Neutrophil (primary cell): Measurements from ENCODE around the gene AOPEP.
"Not testable (repeated sequence)": the region's sequence is repeated elsewhere in the genome, so short reads cannot be mapped to it uniquely, and the experiment has no call there.

ENCODE experiments used
- H3K27ac ChIP-seq: fragments of 200-600 bp; sonication (generic); 2 replicates; pipeline ENCODE4 v1.5.1; 2016; ENCODE audit warnings: mild to moderate bottlenecking, moderate library complexity
- H3K27me3 ChIP-seq: fragments of 200-600 bp; sonication (generic); 2 replicates; pipeline ENCODE4 v1.6.0; 2016; ENCODE audit warnings: mild to moderate bottlenecking
- H3K36me3 ChIP-seq: fragments of 200-600 bp; sonication (generic); 2 replicates; pipeline ENCODE4 v1.5.1; 2017
- H3K4me1 ChIP-seq, 2 experiments: fragments of 200-600 bp in 1 of 2; sonication (generic) in 1 of 2; 1 replicate in 1 of 2; 2 replicates in 1 of 2; pipeline versions ENCODE4 v1.5.1 to v1.6.1; 2013 to 2016; ENCODE audit warnings: low read depth in 1 of 2, low read length in 1 of 2, mild to moderate bottlenecking in 1 of 2, moderate library complexity in 1 of 2; ENCODE audit not compliant: control insufficient read depth in 1 of 2, insufficient read depth in 1 of 2
- H3K4me3 ChIP-seq, 2 experiments: fragments of 200-600 bp in 1 of 2; sonication (generic) in 1 of 2; 1 replicate in 1 of 2; 2 replicates in 1 of 2; pipeline ENCODE4 v1.5.1; 2013 to 2016; ENCODE audit warnings: low read depth in 1 of 2, low read length in 1 of 2, mild to moderate bottlenecking in 1 of 2, moderate library complexity in 1 of 2
- H3K9me3 ChIP-seq: fragments of 200-600 bp; sonication (generic); 2 replicates; pipeline ENCODE4 v1.5.1; 2016
- TF ChIP-seq, protein P1 (sequence below): fragments of 200-600 bp; sonication (generic); IDR thresholded peaks from 2 replicates; pipeline ENCODE4 v1.5.1; 2016; ENCODE audit warnings: antibody characterized with exemption

Gene AOPEP

GRCh38 chr9:95014917-95015316, 288.4 kb downstream of the AOPEP start:
- Histone ChIP-seq H3K4me1 (no peaks in the 10 kb centered on the region), H3K27ac (no peak overlapping the region)

GRCh38 chr9:95015569-95015968, 289.1 kb downstream of the AOPEP start:
- Histone ChIP-seq H3K36me3 (no peaks in the 10 kb centered on the region), H3K27me3 (no peaks in the 10 kb centered on the region), H3K9me3 (no peaks in the 10 kb centered on the region), H3K4me1 (no peaks in the 10 kb centered on the region), H3K27ac (no peak overlapping the region), H3K4me3 (no peak overlapping the region)
- TF ChIP-seq, protein P1, sequence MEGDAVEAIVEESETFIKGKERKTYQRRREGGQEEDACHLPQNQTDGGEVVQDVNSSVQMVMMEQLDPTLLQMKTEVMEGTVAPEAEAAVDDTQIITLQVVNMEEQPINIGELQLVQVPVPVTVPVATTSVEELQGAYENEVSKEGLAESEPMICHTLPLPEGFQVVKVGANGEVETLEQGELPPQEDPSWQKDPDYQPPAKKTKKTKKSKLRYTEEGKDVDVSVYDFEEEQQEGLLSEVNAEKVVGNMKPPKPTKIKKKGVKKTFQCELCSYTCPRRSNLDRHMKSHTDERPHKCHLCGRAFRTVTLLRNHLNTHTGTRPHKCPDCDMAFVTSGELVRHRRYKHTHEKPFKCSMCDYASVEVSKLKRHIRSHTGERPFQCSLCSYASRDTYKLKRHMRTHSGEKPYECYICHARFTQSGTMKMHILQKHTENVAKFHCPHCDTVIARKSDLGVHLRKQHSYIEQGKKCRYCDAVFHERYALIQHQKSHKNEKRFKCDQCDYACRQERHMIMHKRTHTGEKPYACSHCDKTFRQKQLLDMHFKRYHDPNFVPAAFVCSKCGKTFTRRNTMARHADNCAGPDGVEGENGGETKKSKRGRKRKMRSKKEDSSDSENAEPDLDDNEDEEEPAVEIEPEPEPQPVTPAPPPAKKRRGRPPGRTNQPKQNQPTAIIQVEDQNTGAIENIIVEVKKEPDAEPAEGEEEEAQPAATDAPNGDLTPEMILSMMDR = no peak

More at GRCh38 chr9:95014917-95015316, 288.4 kb downstream of the AOPEP start:
- TF ChIP-seq, protein P1 = no peak
- H3K36me3 ChIP-seq = no peaks in the 10 kb centered on the region
- no peaks in the 10 kb centered on the region for H3K27me3 ChIP-seq
- H3K9me3 ChIP-seq = no peaks in the 10 kb centered on the region
- H3K4me3 ChIP-seq = no peak overlapping the region

- Histone ChIP-seq H3K27ac (no peak overlapping the region), H3K4me3 (no peak overlapping the region)
Measured at GRCh38 chr9:95017062-95017461, 290.6 kb downstream of the AOPEP start.

DNA sequence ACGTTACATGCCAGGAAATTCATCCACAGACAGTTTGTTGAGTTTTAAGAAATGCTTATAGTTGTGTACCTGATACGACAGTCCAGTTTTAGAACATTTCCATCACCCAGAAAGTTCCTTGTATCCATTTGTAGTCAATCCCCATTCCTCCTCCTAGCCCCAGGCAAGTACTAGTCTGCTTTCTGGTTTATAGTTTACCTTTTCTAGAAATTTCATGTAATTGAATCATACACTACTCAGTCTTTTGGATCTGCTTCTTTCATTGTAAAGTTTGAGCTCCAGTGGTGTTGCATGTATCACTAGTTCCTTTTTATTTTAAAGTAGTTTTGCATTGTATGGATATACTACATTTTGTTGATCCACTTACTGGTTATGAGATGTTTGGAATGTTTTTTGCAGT, 291.2 kb downstream of the AOPEP start:
- no peak overlapping the region for H3K27ac ChIP-seq
- no peak overlapping the region for H3K4me3 ChIP-seq
- H3K9me3 ChIP-seq = no peaks in the 10 kb centered on the region
- no peaks in the 10 kb centered on the region for H3K4me1 ChIP-seq
- H3K27me3 ChIP-seq = no peaks in the 10 kb centered on the region
- no peaks in the 10 kb centered on the region for H3K36me3 ChIP-seq
- TF ChIP-seq, protein P1 = no peak

More at GRCh38 chr9:95017062-95017461, 290.6 kb downstream of the AOPEP start:
- Histone ChIP-seq H3K36me3 (no peaks in the 10 kb centered on the region), H3K9me3 (no peaks in the 10 kb centered on the region), H3K4me1 (no peaks in the 10 kb centered on the region), H3K27me3 (no peaks in the 10 kb centered on the region)
- TF ChIP-seq, protein P1 = no peak

- no peaks in the 10 kb centered on the region for H3K27me3 ChIP-seq
- H3K4me3 ChIP-seq = no peak overlapping the region
- TF ChIP-seq, protein P1 = no peak
- H3K36me3 ChIP-seq = no peaks in the 10 kb centered on the region
- H3K9me3 ChIP-seq = no peaks in the 10 kb centered on the region
- no peak overlapping the region for H3K27ac ChIP-seq
- H3K4me1 ChIP-seq = no peaks in the 10 kb centered on the region
Measured at GRCh38 chr9:95018099-95018936, 291.8 kb downstream of the AOPEP start.

- H3K36me3 ChIP-seq = not testable (repeated sequence)
Measured at GRCh38 chr9:95020644-95021043, 294.1 kb downstream of the AOPEP start.

More at GRCh38 chr9:95020644-95021043, 294.1 kb downstream of the AOPEP start:
- H3K4me3 ChIP-seq, H3K27me3 ChIP-seq, H3K9me3 ChIP-seq, H3K4me1 ChIP-seq, H3K27ac ChIP-seq: not testable (repeated sequence)
